ENCODE data around the gene DYDC2. TPM values are rescaled to one million over a fixed set of nuclear protein-coding genes. Genes with fewer than 3 reads are reported as not detected.
"Not testable (repeated sequence)": the region's sequence is repeated elsewhere in the genome, so short reads cannot be mapped to it uniquely, and the experiment has no call there.

DYDC2 gene
- total RNA-seq, 4 donors from 2014 or later: 2.4 TPM; not detected in 3

GRCh38 chr10:80416479-80417098 is 60.0 kb downstream of the DYDC2 start:
- no peak for TF ChIP-seq POLR2A (IDR thresholded peaks at IDR 0.05)
- TF ChIP-seq CTCF (IDR thresholded peaks at IDR 0.05): no peak
- no peak overlapping the region for H3K27ac ChIP-seq
- no peak overlapping the region for H3K4me3 ChIP-seq
- H3K36me3 ChIP-seq: no peaks in the 10 kb centered on the region
- DNase-seq (ENCODE audit: low spot score in 2 of 2): peak in 1 of 2 donors; percentile 73
- 54% methylated on average over 15 of the region's 15 CpGs for WGBS
- H3K4me1 ChIP-seq: peaks cover 49% of the 10 kb centered on the region
- no peaks in the 10 kb centered on the region for H3K9me3 ChIP-seq
- no peaks in the 10 kb centered on the region for H3K27me3 ChIP-seq

GRCh38 chr10:80417256-80417655 is 60.7 kb downstream of the DYDC2 start:
- peaks cover 43% of the 10 kb centered on the region for H3K4me1 ChIP-seq
- not testable (repeated sequence) for H3K36me3 ChIP-seq; H3K9me3 ChIP-seq; H3K4me3 ChIP-seq; H3K27ac ChIP-seq; DNase-seq (ENCODE audit: low spot score in 2 of 2); H3K27me3 ChIP-seq
- 81% methylated on average over 6 of the region's 6 CpGs for WGBS

Other genes starting within 250 kb of the DYDC2 start
- gene PLAC9, start 224.1 kb upstream of the DYDC2 start, total RNA-seq: 10 to 100 TPM in 2 of 4 donors, 1 to 10 TPM in 2; 5.6 to 18.5 (median 9.2) TPM
- 100 to 1,000 TPM in 1 of 4 donors, 10 to 100 TPM in 3; 85.1 to 103 (median 87.3) TPM for gene ANXA11, start 151.2 kb upstream of the DYDC2 start, total RNA-seq
- gene MAT1A, start 67.1 kb upstream of the DYDC2 start, total RNA-seq: 10 to 100 TPM in 1 of 4 donors, 1 to 10 TPM in 3; 3.3 to 13.3 (median 4.9) TPM
- not detected for gene DYDC1, start within 50 bp of the DYDC2 start, total RNA-seq
- gene PRXL2A, start 51.8 kb downstream of the DYDC2 start, total RNA-seq: 100 to 1,000 TPM in 3 of 4 donors, 10 to 100 TPM in 1; 91.0 to 106 (median 105) TPM
- 100 to 1,000 TPM in 3 of 4 donors, 10 to 100 TPM in 1; 99.7 to 145 (median 122) TPM for gene TSPAN14, start 97.5 kb downstream of the DYDC2 start, total RNA-seq
- gene SH2D4B, start 181.1 kb downstream of the DYDC2 start, total RNA-seq: under 1 TPM in 2 of 4 donors, not detected in 2; 0.18 to 0.23 TPM